ENCODE results near the gene JAG2. TPM values are rescaled to one million over a fixed set of nuclear protein-coding genes. Genes with fewer than 3 reads are reported as not detected.
A peak's percentile ranks its signal among the peaks of the same experiment; 100 is the strongest.

JAG2 gene
- total RNA-seq, 1 donor from 2014 or later: 32.5 TPM

DNA sequence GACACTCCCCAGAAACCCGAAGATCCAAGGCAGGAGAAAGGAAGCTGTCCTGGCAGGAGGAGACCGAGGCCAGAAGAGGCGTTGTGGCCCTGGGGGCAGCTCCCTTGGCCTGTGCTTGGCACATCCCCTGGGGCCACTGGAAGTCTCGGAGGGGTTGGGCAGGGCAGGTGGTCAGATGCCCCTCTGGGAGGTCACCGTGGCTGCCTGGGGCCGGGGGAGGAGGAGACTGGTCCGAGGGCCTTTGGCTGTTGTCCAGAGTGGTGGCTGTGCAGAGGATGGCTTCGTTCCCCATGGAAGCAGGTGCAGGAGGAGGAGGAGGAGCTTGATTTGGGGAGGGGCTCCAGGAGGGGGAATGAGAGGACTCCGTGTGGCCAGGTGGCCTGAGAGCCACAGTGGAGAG is 15.9 kb upstream of the JAG2 start:
- DNase-seq (ENCODE audit: low read depth): peak; percentile 83

DNA sequence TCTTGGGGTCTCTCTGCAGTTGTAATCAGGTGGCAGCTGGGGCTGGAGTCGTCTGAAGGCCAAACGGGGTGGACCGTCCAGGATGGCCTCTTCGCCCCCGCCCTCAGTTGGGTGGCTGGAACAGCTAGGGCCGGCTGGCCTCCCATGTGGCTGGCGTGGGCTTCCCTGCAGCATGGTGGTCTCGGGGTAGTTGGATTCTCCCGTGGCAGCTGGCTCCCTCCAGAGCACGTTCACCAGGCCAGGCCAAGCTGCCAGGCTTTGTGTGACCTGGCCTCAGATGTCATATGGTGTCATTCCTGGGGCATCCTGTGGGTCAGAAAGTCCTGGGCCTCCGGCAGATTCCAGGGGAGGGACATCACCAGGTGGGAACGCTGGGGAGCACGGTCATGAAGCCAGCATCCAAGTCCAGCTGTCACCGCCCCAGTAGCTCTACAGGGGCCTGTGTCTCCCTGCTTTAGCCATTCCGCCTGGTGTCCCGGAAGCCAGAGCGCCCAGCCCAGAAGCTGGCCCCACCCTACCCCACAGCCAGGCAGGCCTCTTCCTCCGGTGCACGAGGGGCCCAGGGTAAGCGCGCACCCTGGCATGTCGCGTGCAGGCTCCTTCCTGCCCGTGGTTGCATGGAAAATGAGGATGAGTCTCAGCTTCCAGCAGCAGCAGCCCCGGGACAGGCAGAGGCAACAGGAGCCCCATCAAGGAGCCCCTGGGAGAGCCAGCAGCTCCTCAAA is 13.9 kb upstream of the JAG2 start:
- DNase-seq (ENCODE audit: low read depth): peak; percentile 87

DNA sequence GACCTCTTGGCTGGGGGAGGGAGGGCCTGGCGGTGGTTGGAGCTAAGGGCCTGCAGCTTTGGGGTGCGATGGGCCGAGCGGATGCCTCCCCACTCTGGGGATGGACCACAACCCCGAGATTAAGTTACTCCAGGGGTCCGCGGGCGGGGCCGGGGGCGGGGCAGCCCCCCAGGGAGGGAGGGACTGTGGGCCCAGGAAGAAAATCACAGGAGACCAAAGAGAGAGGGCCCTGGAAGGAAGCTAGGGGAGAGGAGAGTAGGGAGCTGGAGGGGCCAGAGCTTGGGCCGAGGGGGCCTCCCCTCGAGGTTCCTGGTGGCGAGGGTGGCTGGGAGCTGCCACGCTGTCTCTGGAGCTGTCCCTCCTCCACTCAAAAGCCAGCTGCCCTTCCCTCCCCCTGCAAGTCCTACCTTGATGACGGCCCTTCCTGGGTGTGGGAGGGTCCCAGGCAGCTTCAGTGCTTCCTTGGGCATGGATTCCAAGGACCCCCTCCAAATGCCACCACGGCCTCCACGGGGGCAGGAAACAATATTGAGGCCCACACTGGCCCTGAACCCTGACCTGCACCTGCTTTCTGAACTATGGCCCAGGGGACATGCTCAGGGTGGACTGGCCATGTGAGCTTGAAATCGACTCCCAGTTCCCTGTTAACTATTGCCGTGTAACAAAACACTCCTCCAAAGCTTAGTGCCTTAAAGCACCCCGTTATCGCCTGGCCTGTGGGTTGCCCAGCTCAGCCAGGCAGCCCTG is 13.1 kb upstream of the JAG2 start:
- DNase-seq (ENCODE audit: low read depth): no peak

DNA sequence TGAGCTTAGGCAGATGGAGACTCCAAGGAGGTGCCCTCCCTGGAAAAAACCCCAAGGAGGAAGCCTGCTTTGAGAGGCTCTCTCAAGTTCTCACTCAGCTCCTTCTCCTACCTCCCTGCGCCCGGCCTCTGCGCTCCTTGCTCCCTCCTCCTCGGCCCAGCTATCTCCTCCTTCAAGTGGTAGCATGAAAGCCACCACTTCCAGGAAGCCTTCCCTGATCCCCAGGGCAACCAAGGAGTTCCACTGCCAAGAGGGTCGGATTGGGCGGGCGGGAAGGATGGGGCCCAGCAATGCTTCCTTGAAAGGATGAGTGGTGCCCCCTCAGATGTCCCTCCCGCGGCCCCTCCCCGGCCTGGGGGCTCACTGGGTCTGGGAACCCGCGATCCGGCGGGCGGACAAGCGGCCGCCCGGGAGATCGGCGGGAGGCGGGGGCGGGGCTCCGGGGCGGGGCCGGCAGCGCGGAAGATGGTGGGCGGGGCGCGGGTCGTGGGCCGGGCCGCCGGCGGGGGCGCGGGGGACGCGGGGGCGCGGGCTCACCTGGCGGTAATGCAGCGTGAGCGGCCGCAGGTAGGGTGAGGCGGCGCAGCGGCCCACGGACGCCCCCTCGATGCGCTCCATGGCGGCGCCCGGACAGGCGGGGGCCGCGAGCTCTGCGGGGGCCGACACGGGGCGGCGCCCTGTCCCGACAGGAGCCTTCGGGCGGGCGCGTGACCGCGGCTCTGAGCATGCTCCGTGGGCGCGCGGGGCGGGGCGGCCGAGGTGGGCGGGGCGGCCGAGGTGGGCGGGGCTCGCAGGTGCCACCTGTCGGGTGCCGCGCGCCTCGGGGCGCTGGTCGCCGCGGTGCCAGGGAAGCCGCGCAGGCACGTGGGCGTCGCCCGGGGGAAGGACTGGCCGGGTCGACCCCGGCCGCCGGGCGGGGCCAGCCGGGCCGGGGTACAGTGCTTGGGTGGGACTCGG is 12.3 kb upstream of the JAG2 start, which contains the start of gene NUDT14:
NUDT14 (minus strand) TSS at position 721 of the 957 bp plus-strand sequence; CDS start at position 618, 103 bp downstream.
- no peak for DNase-seq (ENCODE audit: low read depth)

DNA sequence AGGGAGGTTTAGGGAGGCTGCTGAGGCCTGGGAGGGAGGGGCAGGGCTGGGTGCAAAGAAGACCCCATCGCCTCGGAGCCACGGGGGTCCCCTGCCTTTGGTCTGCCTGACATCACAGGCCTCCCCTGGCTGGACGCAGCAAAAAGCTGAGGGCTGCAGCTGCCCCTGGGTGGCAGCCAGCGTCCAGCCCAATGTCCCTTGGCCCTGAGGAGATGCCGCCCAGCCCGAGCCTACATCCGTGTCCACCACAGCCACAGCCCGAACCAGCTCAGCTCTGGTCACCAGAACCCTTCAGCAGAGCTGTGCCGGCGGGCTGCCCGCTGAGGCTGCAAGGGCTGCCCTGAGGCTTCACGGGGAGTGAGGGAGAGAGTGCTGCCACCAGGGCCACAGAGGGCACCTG is 10.6 kb upstream of the JAG2 start:
- peak; percentile 84 for DNase-seq (ENCODE audit: low read depth)

DNA sequence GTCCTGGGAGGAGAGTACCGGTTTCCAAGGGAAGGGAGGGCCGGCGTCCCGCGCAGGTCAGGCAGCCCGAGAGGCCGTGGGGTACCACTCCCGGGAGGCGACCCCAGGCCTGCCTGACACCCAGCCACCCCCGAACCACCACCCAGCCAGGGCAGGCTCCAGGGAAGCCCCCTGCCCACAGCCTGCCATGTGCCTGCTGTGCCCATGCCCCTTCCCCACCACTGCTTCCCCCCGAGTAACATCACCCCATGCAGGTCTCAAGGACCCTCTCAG is 10.2 kb upstream of the JAG2 start:
- DNase-seq (ENCODE audit: low read depth): no peak

DNA sequence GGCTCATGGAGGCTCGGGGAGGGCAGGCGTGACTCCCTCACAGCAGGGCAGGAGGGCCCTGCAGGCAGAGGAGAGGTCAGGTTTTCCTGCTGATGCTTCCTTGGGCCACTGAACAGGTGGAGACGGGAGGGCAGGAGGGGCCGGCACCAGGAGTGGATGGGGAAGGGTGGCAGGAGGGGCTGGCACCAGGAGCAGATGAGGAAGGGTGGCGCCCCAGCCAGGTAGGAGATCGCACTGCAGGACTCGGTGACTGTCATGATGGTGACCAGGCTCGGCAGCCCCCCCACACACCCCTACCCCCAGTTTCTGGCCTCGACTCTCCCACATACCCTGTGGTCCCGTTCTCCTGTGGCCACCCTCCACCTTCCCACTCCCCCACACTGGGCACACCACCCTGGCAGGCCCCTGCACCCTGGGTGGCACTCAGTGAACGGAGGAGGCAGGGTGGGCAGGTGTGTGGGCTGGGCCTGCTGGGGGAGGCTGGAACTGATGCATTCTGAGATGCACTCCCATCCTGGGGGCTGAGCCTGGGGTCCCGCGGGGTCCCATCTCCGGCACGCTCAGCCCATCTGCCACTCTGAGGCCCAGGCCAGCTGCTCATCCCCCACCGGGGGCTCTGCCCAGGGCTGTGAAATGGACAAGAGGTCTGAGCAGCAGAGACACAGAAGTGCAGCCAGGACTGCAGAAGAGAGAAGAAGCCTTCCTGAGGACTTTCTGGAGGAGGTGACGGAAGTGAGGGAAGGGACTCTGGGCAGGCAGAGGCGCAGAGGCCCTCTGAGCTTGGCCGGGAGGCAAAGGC is 9.7 kb upstream of the JAG2 start:
- DNase-seq (ENCODE audit: low read depth): no peak

DNA sequence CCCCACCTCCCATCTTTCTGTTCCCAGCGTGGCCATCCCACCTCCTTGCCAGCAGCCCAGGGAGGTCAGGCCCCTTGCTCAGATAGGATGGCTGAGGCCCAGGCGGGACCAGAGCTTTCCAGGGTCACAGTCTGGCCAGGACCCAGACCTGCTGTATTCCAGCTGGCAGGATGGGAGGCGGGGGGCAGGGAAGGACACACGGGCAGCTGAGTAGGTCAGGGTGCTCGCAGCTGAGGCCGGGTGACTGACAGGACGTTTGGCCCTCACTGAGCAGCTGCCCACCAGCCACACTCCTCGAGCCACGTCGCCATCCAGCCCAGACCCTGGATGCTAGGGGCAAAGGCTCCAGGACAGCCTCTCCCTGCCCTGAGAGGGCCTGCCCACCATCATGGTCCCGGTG is 8.5 kb upstream of the JAG2 start:
- peak; percentile 92 for DNase-seq (ENCODE audit: low read depth)

DNA sequence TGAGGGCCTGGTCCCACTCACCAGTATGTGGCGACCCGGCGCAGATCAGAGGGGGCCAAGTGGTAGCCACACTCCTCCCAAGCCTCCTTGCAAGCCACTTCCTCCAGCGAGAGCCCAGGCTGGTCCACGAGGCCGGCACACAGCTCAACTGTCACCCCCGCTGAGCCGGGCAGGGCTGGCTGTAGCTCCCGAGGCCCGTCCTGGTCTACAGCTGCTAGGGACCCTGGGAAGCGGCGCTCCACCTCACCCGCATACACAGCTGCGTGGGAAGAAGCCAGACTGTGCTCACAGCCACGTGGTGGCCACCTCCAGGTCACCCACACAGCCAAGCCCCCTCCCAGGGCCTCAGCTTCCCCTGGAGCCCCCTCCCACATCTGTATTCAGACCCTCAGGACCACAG is 7.9 kb upstream of the JAG2 start:
- peak; percentile 85 for DNase-seq (ENCODE audit: low read depth)

DNA sequence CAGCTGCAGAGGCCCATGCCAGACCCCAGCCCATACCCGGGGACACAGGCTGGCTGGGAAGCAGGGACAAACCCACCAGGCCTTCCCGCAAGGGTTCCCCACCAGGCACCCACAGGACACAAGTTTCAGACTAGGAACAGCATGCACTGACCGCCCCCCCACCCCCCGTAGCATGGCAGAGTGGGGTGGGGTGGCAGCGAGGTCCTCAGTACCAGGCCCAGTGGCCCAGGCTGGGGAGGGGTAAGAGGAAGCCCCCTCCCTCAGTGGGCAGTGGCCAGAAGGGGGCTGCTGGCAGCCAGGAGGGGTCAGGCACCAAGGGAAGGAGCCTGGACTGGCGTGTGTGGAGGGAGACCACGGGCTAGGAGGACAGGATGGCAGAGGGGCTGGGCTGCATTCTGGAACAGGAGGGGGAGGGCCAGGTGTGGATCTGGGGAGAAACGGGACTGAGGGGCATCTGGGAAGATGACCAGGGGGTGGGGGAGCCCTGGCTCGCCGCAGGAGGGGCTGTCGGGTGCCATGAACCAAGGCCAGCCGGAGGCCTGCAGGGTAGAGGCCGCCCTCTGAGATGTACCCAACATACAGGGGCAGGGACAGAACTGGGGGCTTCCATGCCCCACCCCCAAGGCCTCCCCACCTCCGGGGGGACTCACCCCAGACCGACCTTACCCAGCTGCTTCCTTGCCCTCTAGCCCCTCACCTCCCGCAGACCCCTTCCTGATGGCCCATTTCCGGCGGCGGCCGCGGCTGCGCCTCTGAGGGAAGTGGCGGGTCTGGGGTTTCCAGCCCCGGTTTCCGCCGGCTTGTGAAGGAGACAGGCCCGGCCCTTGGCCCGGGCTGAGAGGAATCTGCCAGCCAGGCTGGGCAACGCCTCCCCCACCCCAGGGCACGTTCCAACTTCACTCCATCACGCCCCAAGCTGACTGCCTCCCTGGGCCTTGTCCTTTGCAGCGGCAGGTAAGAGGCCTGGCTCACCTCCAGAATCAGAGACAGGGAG is 5.6 kb upstream of the JAG2 start:
- DNase-seq (ENCODE audit: low read depth): no peak

DNA sequence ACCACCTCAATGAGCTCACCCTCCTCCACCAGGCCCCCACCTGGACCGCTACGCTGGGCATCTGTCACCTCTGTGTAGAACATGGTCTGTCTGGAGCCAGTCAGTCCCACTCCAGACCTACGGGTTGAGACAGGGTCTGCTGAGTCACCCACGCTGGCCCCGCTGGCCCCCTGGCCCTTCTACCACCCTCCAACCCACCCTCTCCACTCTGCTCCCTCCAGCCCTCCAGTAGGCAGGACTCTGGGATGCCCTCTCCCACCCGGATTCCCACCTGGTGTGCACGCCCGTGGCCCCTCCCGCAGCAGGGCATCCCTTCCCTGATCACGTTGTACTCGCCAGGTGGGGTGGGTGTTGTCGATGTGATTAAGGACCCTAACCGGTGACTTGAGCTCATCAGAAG is 4.6 kb upstream of the JAG2 start:
- no peak for DNase-seq (ENCODE audit: low read depth)

DNA sequence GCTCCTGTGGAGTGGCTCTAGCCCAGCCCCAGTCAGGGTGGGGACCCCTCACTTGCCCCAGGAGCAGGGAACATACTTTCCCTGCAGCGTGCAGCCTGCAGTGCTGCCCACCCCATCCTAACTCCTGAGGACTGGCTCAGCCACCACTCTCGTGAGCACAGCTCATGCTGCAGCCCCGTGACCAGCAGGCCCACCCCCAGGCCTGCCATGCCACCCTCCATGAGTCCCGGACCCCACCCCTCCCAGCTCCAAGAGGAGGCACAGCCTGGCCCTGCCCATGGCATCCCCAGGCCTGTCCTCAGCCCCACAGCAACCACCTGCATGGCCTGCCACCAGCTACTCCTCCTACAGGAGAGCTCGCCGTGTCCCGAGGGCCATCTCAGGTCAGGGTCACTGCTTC is 3.9 kb upstream of the JAG2 start:
- DNase-seq (ENCODE audit: low read depth): no peak

DNA sequence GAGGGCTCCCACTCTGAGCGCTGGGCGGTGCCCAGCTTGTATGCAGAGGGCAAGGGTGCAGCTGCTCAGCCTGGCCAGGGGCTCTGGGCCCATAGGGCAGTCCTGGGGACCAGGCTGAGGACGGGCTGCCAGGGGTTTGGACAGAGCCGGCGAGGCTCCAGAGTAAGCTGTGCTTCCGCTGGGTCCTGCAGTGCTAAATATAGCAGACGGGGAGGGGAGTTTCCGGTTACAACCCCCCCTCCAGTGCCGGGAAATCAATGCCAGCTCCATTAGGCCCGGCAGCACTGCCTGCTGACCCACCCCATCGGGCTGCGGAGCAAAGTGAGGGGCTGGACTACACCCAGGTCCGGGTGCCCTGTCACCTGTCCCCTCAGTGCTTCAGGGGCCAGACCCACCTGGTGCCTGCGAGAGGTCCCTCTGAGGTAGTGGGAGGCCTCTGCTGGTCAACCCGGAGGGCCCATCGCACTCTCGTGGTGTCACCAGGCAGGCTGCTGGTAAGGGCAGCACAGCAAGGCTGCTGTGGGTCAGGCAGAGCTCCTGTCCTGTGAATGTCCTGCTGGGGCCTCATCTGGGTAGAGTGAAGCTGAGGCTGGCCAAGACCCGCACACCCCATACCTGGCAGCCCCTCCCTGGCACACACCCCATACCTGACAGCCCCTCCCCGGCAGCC is 2.6 kb upstream of the JAG2 start:
- DNase-seq (ENCODE audit: low read depth): peak; percentile 60

DNA sequence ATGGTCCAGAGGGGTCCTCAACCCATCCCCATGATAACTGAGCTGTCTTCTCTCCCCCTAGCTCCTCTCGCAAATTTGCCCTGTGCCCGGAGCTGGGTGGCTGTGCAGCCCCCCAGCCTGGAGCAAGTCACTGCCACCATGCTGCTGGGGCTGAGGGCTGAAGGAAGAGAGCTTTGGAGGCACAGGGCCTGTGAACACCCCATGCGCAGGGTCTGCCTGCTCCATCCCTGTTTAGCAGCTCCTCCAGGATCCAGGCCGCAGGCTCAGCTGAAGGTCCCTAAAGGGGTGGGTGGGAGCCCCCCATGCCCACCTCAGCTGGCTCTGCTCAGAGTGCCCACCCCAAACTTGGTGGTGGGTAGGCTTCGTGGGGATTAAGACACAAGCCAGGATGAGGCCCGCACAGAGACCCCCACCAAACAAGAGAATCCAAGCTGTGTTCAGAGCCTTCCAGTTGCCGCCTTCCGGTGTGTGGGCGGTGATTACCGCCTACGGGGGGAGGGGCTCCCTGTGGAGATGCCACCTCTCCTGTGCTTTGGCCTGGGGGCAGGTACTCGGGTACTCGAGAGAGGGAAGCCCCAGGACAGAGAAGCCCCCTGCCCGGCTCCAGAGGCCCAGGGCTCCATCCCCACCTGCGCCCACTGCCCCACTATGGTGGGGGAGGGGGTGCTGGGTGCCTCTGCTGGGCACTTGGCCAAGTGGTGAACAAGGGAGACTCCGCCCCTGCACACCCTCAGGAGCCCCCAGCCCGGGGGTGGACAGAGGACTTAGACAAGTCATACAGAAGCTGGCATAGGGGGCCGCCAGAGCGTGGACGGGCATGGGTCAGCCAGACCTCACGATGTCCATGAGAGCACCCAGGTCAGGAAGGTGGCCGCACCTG is 1.4 kb upstream of the JAG2 start:
- no peak for DNase-seq (ENCODE audit: low read depth)

DNA sequence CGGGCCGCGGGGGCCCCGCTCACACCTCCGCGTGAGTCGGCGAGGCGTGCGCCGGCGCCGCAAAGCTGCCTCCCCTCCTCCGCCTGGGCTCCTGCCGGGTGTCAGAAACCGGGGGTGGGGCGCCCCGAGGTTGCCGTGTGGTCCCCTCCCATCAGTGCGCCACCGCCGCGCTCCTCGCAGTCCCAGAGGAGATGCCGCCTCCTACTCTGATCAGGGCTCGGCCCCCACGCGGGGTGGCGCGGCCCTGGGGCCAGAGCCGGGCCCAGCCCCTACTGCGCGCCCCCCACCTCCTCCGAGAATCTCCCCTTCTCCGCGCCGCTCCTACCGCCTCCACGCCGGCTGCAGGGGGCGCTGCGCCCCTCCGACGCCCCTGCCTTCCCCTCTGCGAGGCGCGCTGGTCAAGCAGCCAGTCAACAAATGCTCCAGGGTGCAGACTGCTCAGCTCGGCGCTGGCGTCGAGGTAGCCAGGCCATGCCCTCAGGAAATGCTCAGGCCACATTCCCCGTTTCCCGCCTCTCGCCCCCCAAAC is 467 bp upstream of the JAG2 start:
- DNase-seq (ENCODE audit: low read depth): no peak

DNA sequence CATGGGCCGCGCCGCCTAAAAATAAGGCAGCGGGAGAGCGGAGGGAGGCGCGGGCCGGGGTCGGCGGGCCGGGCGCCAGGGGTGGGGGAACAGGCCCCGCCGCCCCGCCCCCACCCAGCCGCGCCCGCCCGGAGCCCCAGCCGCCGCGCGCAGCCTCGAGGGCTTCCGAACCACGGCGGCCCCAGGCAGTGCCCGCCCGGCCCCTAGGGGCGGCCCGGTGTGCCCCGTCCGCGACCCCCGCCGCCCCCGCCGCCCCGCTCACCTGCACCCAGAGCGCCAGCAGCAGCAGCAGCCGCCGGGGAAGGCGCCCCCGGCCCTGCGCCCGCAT is 519 bp downstream of the JAG2 start:
- DNase-seq (ENCODE audit: low read depth): no peak

DNA sequence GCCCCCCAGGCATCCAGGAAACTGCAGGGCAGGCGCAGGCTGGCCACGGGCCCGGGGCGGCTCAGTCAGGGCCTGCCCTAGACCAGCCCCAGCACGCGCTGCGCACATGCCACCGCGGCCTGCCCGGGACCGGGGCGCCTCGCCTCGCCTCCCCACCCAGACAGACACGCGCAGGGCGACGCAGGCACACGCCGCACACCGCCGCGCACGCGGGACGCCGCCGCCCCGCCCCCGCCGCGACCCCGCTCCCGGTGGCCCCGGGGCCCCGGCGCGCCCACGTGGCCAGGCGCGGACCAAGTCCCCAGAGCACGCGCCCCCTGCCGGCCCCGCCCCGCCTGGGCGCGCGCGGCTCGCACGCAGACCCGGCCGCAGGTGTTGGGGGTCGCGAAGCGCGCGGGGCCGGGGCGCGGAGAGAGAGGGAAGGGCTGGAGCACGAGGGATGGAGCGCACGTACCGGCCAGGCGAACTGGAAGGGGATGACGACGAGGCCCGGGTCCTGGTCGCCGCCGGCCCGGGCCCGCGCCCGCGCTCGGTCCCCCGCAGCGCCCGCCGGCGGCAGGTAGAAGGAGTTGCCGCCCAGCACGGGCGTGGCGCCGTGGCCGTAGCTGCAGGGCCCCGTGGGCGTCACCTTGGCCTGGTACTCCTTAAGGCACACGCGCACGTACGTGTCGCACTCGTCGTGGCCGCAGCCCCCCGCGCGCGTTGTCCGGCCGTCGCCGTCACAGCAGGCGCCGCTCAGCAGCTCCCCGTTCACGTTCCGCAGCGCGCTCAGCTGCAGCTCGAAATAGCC is 1.1 kb downstream of the JAG2 start:
- peak; percentile 47 for DNase-seq (ENCODE audit: low read depth)
